GM04504 (cell line): ENCODE measurements around the gene PPP1R16B.
"Not testable (repeated sequence)": the region's sequence is repeated elsewhere in the genome, so short reads cannot be mapped to it uniquely, and the experiment has no call there.

Source experiments
- DNase-seq: peaks from one replicate; pipeline ENCODE4 v3.0.0-alpha.2; 2012; ENCODE audit warnings: low read depth

PPP1R16B gene

DNA sequence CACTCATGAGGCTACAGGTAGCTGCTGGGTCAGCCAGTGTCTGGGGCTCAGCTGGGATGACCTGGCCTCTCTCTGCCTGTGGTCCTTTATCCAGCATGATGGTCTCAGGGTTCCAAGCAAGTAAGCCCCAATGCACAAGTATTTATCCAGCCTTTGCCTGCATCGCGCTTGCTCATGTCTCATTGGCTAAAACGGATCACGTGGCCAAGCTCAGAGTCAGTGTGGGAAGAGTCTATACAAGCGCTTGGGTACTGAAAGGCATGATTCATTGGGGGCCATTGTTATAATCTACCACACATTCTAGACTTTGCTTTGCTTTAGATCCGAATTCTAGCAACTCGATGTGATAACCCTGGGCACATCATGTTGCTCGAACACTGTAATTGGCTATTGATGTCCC lies 48.3 kb downstream of the PPP1R16B start:
- no peak for DNase-seq

DNA sequence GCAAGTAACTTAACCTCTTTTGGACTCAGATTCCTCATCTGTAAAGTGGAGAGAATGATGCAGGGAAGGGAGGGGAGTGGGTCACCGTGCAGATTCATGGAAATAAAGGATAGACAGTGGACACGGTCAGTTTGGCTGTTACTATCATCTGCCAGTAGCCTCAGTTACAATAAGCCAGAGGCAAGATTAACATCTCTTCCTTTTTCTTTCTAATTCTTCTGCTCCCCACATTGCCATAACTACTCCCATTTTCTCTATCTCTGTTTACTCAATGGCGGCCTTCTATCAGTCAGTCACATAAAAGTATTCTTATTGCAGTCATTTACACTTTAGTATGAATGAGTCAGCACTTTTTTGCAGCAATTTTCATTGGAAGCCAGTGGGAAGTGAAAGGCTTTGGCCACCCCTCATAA lies 49.2 kb downstream of the PPP1R16B start:
- no peak for DNase-seq

DNA sequence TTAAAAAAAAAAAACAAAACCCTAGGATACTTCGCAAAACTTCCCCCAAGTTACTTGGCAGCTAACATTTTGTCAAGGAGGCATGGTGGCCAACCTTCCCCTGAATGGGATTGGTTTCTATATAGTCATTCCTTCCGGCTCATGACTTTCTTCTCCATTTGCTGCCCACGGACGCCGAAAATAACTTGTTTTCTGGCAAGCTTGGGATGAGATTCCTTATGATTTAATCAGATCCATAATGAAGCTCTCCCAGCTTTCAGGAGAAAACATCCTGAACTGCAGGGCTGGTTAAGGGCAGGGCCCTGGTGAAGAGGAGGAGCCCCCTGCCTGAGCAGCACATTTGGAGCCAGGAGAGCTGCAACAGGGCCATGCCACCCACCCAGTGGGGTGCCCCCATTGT lies 49.9 kb downstream of the PPP1R16B start:
- peak; percentile 40 for DNase-seq

DNA sequence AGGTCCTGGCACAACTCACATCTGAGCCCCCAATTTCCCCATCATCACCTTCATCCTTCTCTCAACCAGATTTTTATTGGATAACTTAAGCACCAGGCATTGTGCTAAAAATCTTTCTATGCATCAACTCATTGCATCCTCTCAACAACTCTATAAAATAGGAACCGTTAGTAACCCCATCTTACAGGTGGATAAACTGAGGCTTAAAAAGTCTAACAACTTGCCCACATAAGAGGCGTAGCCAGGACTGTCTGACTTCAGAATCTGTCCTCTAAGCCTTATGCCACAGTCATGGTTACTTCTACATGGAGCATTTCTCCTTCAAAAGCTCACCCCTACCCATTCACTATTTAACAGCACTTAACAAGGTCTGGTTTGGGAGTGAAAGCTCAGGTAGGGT lies 51.1 kb downstream of the PPP1R16B start:
- no peak for DNase-seq

DNA sequence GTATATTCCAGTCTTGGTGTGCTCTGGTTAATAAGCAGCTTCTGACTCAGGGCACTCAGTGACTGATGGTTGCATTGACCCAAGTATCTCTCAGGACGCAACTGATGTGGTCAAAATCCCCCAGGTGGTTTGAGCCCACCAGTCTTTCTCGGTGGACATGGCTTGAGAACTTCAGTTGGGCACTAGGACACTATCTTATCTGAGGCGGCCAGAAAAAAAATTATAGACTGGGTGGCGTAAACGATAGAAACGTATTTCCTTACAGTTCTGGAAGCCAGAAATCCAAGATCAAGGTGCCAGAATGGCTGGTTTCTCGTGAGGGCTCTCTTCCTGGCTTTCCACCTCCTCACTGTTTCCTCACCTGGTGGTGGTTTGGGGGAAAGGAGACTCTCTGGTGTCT lies 52.2 kb downstream of the PPP1R16B start:
- no peak for DNase-seq

DNA sequence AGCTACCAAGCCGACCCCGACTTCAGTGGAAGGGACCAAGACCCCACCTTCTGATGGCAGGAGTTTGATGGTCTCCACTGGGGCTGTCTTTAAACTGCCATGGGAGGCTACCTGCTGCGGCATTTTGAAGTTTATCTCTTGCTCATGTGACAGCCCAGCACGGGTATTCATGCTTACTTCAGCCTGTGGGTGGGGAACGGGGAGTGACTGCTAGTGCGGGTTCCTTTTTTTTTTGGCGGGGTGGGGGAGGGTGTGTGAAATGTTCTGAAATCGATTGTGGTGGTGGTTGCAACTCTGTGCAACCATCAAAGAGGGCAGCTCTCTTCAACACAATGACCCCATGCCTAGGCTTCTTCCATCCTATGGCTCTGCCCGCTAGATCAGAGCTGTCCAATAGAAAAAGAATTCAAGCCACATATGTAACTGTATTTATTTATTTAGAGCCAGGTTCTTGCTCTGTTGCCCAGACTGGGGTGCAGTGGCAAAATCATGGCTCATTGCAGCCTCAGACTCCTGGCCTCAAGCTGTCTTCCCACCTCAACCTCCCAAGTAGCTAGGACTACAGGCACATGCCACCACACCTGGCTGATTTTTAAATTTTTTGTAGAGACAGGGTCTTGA lies 53.7 kb downstream of the PPP1R16B start:
- no peak for DNase-seq

DNA sequence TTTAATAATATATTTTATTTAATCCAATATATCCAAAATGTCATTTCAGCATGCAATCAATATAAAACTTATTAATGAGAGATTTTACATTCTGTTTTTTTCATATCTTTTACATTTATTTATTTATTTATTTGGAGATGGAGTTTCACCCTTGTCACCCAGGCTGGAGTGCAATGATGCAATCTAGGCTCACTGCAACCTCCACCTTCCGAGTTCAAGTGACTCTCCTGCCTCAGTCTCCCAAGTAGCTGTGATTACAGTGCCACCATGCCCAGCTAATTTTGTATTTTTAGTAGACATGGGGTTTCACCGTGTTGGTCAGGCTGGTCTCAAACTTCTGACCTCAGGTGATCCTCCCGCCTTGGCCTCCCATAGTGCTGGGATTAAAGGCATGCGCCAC lies 54.4 kb downstream of the PPP1R16B start:
- DNase-seq: not testable (repeated sequence)

DNA sequence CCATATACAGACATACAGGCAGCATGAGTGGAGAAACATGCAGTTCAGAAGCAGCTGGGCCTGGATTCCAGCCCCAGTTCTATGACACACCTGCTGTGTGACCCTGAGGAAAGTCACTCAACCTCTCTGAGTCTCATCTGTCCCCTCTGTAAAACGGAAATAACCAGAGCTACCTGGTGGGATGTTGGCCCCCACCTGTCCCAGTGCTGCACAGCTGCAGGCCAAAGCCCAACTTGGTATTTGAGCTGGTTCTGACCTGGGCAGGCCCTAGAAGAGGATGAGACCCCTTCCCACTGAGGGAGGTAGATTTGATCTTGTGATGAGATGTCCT lies 55.5 kb downstream of the PPP1R16B start:
- no peak for DNase-seq

DNA sequence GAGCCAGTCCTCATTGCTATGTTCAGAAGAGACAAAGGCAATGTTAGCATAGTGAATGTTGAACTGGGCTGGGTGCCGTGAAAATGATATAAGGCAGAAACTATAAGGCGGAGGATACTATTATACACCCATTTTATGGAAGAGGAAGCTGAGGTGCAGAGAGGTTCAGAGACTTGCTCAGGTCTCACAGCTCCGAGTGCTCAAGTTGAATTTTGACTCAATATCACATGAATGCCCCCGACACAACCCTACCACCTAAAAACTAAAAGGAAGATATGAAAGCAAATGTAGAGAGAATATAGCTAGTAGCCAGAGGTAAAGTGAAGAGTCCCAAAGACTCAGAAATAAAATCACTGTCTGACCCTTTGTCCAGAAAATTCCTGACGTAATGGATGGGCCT lies 56.7 kb downstream of the PPP1R16B start:
- no peak for DNase-seq

DNA sequence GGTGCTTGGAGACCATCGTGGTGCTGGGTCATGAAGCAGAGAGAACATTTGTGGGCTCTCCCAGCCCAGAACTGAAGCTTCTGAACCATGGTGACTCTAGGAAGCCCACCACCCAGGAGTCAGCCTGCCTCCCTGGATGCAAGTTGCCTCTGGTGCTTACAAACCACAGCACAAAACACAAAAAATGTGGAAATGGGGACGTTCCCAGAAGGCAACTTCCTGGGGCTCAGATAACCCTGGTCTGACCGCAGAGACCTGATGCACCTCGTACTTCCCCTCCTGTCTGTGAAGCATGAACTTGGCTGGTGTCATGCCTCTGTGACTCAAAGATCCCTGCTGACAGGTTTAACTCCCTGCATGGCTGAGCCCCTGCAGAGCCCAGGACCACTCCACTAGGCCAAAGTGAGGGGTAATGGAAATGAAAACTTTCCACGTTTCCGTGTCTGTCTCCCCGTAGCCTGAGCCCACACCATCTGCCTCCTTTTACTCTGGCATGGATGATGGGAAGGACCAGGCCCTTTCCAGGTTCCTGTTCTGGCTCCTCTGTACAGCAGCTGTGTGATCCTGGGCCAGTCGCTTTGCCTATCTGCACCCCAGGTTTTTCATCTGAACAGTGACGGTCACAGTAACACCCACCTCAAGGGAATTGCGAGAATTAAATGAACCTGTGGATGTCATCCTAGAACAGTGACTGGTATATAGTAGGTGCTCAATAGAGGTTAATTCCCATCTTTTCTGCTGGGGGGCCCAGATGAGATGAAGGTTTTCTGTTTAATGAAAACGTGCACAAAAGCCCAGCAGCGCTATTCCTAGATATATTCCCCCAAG lies 57.7 kb downstream of the PPP1R16B start:
- no peak for DNase-seq

DNA sequence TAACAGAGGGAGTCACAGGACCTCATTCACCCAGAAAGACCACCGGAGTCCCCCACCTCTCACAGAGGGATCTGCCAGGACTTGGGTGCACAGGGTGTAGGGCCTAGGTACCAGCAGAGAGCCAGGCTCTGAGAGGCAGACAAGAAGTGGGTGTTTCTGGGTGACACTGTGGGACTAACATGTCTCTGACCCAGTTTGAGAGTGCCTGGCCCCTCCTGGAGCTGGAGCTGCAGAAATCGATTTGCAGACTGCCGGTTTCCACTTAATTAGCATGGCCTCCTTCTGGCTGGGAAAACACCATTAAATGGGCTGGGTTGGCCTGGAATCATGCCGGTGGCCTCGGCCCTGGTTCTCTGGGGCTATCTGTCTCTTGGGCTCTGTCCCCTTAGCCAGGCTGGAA lies 59.2 kb downstream of the PPP1R16B start:
- no peak for DNase-seq

DNA sequence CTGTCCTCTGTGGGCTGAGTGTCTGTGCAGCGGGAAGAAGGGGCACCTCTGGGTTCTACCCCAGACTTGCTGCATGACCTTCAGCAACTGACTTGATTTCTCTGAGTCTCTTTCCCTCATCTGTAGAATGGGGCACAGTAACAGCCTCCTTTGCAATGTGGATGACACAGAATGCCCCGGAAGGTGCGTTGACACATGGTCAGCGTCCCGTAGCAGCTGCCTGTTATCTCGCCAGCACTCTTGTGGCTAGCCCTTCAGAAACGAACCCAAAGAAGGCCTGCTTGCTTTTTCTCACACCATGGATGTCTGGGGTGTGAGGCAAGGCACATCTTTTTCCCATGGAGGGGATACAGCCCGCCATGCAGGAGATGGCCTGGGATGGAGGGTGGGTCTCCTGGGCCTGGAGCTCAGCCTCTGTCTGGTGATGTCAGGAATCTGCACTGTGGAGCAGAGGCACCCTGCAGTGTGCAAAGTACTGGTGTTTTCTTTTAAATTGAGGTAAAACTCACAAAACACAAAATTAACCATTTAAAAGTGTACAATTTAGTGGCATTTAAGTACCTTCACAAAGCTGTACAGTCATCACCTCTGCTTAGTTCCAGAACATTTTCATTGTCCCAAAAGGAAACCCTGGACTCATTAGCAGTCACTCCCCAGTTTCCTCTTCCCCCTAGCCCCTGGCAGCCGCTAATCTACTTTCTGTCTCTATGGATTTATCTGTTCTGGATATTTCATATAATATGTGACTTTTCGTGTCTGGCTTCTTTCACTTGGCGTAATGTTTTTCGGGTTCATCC lies 61.0 kb downstream of the PPP1R16B start:
- DNase-seq: no peak

DNA sequence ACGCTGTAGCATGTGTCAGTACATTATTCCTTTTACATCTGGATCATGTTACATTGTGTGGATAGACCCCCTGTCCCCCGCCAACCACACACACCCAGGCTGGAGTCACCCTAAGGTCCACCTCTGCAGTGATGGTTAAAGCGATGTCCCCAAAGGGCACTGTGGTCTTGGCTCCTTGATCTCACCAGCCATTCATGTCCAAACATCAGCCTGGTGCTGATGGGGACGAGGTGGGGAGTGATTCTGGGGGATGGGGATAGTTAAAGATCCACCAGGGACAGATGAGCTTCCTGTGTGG lies 61.5 kb downstream of the PPP1R16B start:
- no peak for DNase-seq

DNA sequence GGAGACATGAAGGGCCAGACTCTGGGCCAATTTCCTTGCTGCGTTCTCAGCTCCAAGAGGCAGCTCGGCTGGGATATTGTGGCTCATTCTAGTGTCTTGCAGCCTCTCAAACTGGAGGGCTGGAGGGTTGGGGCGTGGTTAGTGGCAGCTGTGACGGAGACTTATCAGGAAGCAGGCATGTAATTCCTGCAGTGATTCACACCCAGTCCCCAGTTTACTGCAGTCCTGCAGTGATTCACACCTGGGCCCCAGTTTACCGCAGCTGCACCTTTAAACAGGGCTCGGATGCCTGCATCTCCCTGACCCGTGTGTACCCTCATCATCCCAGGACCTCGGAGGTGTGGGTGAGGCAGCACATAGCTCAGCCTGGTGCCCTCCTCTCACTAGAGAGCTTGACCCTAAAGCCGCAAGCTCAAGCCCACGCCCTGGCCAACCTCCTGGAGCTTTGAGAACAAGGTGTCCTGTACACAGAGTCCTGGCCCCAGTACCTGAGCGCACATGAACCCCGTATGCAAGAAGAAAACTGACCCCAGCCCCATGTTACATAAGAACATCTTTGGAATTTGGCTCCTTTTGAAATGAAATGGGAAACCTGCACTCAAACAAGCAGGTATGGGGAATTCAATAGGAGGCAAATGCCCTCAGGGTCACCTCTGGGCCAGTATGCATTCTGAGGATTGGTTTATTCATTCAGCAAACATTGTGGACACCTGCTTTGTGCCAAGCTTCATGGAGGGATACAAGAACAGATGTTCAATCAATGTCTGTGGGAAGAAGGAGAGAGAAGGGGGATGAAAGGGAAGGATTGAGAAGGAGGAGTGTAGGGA lies 65.4 kb downstream of the PPP1R16B start:
- no peak for DNase-seq

DNA sequence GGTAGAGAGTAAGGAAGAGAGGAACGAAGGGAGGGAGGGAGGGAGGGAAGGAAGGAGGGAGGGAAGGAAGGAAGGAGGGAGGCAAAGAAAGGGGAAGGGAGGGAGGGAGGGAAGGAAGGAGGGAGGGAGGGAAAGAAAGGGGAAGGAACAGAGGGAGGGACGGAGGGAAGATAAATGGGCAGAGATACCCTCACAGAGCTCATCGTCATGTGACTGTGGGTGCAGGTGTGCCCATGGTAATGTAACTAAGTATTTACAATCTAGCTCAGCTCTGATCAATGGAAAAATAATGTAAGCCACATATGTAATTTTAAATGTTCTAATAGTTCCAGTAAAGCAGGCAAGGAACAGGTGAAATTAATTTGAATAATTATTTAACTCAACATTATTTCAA lies 66.1 kb downstream of the PPP1R16B start:
- no peak for DNase-seq

DNA sequence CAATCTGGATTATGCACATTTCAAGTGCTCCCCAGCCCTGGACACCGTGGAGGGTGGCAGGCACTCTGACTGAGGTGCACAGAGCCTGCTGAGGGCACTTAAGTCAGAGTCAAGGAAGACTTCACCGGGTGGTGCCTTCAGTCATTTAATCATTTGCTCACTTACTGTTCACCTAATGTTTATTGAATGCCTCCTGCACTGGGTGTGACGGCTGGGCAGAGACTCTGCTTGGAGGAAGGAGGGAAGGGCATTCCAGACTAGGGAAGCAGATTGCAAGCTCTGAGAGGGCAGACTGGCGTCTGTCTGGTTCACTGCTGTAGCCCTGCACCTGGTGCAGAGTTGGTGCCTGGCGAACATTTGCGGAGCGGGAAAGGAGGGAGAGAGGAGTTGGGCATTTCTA lies 66.5 kb downstream of the PPP1R16B start:
- DNase-seq: no peak

DNA sequence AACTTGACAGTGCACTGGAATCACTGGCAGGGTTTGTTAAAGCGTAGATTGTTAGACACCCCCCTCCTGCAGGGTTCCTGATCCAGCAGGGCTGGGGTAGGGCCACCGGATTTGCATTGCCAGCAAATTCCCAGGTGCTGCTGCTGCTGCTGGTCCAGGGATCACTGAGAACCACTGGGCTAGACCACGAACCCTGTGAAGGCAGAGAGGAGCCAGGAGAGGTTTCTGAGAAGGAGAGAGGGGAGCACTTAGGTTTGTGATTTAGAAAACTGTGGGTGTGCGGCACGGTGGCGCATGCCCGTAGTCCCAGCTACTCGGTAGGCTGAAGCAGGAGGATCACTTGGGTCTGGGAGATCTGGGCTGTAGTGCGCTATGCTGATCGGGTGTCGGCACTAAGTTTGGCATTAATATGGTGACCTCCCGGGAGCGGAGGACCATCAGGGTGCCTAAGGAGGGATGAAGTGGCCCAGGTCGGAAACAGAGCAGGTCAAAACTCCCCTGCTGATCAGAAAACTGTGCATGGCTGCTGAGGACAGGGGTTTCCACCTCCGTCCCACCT lies 67.1 kb downstream of the PPP1R16B start:
- DNase-seq: no peak

DNA sequence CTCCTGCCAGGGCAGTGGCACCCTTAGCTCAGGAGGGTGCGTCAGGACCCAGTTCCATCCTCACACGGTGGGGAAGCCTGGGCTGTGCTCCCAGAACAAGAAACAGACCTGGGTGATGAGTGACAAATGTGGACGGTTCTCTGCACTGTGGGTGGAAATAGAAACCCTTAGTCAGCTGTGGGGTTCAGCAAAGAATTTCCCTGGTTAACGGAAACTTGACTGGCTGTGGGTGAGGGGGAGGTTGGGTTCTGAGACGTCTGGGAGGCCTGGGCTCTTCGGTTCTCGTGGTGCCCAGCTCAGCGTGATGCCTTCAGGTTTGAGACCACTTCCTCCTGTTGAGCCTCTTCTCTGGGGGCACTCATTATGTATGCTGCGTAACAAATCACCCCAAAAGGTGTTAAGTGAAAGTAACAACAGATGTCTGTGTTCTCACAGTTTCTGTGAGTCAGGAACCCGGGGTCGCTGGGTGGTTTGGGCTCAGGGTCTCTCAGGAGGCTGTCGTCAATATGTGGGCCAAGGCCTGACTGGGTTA lies 67.6 kb downstream of the PPP1R16B start:
- DNase-seq: no peak

DNA sequence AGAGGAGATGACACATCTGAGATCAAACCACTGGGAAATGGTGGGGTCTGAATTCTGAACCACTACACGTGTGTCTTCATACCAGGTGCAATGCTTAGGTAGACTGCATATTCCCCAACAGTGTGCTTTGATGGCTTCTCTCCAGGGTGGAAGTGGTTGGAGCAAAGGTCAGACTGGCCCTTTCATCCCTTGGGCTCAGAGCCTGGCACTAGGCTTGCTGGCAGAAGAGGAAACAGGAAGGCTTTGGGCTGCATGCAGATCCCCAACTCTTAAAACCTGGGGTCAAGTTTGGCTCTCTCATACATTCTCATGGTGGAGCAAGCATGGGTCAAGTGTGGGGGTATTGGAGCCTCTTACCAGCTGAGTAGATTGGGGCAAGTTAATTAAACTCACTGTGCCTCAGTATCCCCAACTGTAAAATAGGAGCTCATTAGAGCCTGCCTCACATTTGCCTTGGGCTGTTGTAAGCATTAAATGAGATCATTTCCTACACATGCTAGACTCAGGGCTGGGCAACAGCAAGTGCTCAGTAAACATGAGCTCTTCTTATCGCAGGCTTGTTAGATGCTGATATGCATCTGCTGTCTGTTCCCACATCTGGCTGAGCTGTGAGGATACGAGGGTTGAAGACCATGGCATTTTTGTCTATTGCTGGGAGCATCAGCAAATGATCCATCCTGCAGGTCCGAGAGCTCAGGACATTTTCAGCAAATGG lies 69.1 kb downstream of the PPP1R16B start:
- no peak for DNase-seq

DNA sequence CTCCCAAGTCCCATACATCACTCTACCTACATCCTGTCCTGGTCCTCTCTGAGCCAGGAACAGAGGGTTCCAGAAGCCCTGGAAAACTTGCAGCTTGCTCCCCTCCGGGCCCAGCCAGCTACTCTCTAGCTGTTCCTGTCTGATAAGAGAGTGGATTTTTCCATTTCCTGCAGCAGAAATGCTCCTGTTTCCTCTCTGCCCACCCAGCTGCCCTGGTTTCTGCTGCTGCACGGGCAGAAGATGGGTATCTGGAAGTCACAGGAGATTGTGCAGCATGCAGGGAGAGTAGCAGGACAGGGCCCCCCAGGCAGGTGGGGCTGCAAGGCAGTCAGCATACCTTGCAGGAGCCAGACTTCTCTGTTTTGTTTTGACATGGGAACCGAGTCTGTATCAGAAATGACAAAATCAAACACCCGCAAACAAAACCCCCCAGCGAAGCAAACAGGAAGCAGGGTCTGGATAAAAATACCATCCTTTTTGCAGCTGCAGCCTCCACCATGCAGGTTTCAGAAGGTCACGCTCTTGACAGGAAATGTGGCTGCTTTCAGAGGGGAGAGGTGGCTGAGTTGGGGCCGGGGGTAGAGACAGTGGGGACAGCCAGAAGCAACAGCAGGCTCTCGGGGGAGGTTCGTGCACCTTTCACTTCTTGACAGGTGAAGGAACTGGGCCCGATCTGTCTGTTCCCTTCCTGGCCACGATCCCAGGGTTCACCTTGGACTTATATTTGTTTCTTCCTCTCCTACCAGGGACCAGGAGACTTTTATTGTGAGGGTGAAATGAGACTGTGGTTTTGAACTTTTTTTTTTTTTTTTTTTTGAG lies 69.9 kb downstream of the PPP1R16B start:
- DNase-seq: no peak
